ENCODE results near the gene ZNFX1.
"Not testable (repeated sequence)": the region's sequence is repeated elsewhere in the genome, so short reads cannot be mapped to it uniquely, and the experiment has no call there.

Gene ZNFX1

DNA sequence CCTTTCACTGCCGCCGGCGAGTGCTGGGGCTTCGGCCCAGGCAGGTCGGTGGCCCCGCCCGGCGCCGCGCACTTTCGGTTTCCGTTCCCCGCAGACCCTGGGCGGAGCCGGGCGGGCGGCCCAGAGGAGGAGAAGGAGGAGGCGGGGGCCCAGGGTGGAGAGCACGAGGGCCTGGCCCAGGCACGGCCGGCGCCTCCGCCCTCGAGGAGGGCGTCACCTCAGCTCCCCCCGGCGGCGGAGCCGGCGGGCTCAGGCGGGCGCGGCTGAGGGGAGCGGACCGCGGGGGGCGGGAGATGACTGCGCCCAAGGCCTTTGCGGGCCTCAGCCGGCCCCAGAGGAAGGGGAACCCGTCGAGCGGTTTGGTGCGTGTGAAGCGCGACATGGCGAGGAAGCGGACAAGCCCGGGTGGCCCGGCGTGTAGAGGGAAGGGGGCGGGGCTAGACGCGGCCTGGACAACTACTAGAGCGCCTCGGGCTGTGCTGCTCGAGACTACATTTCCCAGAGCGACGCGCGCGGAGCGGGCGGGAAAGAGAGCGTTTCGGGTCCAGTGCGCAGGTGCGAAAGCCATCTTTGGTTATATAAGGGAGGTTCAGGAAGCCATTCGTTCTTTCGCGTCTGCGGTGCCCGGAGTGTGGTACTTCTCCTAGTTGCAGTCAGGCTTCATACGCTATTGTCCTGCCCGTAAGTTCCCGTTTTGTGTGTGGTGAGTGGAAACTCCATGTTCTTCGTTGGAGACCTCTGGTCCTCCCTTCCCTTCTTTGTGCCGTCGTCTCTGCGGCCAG lies at the start of gene ZNFX1:
TSS of gene ZNFX1 (minus strand) at position 22 of the 782 bp plus-strand sequence. CDS start 2,218 bp downstream, outside the sequence.
- DNase-seq = peak; percentile 96 to 100

DNA sequence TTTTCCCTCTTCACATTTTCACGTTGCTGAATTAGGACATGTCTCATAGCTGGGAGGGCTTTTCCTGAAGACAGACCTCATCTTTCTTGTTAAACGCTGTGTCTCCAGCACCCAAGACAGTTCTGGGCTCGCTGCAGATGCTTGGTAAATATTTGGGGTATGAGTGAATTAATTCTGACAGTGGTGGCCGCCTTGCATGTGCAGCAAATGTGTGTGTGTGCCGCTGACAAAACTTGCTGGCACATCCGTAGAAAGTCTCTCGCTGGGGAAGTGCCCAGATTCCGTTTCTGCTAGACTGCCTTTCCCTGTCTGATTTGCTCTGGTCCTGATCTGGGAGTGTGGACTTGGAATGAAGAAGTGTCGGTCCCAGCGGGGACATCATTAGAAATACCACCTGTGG lies 48.2 kb upstream of the ZNFX1 start:
- no peak for DNase-seq

DNA sequence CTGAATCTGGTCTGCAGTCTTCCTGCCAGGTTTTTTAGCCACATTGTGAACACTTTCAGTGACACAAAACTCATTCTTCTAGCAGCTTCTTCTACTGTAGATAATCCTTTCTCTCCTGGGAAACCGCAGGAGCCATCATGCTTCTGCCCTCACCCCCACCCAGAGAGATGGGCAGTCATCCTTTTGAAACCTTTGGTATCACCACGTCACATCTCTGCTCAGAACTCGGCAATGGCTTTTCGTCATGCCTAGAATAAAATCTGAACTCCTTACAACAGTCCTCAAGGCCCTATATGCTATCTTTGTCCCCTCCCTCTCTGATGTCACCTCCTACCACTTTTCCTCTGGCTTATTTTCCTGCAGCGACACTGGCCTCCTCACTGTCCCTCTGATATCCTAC lies 46.4 kb upstream of the ZNFX1 start:
- no peak for DNase-seq

DNA sequence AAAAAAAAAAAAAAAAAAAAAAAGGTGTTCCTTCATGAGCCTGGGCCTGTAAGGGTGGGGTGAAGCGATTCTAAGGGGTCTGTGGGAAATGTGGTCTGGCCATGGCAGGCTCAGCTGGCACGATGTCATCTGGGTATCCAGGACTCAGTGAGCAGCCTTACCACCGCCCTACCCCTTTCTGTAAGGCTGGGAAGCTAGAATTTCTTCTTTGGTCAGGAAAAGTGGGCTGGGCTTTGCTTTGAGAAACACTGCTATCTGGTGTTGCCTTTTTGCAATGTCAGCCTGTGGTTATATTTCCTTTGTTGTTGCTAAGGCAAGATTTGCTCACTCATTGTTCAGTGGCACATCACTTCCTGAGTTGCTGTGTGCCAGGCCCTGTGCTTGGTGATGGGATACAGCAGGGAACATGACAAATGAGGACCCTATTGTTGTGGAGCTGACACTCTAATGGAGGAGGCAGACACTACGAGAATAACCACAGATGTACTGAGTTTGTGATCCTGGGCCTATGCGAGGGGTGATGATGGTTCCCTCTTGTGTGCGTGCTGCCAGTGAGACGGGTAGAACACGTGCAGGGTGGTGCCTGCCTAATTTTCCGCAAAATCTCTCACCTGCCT lies 45.9 kb upstream of the ZNFX1 start:
- DNase-seq = peak; percentile 33 to 55

DNA sequence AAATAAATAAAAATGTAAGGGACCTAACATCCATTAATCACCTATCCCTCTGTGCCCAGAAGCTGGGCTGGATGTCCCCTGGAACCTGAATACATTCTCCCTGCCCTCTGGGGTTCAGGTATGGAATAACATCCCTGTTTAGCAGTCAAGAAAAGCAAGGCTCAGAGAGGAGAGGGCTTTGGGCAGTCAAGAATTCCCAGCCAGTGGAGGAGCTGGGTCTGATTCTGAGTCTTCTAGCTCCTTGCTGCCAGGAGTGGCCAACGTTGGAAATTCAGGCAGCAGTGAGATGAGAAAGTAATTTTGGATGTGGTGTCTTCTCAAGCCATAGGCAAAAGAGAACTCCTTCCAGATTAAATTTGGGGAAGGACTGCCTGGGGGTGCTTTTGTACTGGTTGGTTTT lies 42.6 kb upstream of the ZNFX1 start:
- peak; percentile 55 to 72 for DNase-seq

DNA sequence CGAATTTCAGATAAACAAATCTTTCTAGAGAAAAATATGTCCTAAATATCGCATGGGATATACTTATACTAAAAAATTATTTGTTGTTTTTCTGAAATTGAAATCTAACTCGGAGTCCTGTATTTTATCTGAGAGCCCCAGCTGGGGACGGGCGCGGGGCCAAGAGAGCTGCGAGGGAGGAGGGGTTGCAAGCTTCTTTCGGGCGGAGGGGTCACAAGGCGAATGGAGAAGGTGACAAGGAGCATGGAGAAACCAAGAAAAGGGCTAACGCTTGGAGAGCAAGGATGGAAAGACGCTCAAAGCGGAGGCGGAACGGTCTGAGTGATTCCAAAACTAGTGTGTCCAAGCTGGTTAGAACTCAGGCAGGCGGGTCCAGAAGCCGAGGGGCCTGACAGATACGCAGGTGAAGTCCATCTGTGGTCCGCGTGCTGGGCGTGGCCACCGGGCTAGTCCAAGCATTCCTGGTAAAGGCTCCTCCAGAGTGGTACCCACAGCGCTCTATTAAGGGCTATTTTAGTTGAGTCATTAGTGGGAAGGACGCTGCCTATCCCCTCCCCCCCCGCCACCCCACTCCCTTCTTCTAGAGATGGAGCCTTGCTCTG lies 41.5 kb upstream of the ZNFX1 start:
- DNase-seq = peak in 1 of 2 experiments; percentile 42

DNA sequence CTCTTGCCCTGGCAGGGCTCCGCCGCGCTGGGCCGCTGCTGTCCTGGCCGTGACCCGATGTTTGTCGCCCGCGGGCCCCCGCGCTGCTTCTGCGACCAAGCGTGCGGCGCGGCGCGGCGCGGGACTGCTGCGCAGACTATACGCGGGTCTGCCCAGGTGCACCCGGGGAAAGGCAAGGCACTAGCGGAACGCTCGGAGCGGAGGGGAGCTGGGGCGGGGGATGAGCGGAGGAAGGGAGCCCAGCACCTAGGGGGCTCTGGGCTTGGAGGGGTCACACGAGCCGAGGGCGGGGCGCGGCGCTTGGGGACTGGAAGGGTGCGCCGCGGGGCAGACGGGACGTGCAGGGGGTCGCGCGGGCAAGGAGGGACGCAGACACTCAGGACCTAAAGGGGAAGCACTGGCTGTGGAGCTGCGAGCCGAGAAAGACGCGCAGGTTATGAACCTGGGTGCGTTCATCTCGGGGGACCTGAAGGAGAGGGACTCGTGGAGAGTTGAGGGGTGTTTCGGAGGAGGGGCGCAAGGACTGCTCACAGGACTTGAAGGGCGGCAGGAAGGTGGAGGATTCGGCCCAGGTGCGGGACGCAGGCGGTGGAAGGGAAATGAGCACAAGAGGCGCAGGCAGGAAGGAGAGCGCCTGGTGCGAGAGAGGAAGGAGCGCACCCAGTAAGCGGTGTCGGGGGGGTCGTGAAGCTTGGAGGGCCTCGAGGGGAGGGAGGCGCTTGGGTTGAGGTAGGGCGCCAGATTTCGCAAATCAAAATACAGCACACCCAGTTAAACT lies 40.8 kb upstream of the ZNFX1 start:
- peak in 1 of 2 experiments; percentile 41 for DNase-seq

DNA sequence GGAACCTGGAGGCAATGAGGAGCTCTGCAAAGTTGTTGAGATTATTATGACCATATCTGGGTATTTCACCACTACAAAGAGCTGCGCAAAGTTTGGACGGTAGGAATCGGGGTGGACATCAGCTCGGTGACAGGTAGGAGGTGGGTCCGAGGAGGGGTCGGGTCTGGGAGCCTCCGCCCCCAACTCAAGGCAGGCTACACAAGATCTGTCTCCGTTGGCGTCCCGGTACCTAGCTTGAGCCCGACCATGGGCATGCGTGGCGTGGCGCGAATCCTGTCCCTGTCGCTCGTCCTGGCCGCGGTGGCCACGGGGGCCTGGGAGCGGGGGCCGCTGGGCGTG lies 40.2 kb upstream of the ZNFX1 start:
- DNase-seq = no peak

DNA sequence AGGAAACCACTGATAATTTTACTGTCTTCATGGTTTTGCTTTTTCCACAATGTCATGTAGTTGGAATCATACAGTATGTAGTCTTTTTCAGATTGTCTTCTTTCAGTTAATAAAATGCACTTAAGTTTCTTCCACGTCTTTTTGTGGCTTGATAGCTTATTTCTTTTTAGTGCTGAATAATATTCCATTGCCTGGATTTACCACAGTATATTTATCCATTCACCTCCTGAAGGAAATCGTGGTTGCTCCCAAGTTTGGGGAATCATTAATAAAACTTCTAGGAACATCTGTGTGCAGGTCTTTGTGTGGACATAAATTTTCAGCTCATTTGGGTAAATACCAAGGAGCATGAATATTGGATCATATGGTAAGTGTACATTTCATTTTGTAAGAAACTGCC lies 38.8 kb upstream of the ZNFX1 start:
- no peak for DNase-seq

DNA sequence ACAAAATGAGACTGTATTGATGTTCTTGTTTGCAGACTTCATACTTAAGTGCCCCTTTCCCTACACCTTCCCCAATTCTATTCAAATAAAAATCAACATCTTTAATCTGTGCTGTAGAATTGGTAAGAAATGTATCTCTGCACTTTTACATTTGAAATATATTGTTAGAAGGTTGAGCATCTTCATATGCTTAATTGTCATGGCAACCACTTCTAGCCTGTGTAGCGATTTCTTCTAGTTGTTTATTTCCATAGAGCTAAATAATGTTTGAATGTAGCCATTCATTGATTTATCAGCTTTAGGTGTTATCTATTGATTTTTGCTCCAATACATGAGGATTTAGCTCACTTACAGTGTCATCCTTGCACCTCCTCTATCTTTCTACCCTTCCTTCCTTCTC lies 37.7 kb upstream of the ZNFX1 start:
- no peak for DNase-seq

DNA sequence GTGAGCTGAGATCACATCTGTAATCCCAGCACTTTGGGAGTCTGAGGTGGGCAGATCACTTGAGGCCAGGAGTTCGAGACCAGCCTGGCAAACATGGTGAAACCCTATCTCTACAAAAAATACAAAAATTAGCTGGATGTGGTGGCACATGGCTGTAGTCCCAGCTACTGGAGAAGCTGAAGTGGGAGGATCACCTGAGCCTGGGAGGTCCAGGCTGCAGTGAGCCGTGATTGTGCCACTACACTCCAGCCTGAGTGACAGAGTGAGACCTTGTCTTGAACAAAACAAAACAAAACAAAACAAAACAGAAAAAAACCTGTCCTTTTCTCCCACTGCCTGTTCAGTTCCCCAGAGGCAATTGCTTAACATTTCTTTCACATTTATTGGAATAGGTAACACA lies 36.2 kb upstream of the ZNFX1 start:
- not testable (repeated sequence) for DNase-seq

DNA sequence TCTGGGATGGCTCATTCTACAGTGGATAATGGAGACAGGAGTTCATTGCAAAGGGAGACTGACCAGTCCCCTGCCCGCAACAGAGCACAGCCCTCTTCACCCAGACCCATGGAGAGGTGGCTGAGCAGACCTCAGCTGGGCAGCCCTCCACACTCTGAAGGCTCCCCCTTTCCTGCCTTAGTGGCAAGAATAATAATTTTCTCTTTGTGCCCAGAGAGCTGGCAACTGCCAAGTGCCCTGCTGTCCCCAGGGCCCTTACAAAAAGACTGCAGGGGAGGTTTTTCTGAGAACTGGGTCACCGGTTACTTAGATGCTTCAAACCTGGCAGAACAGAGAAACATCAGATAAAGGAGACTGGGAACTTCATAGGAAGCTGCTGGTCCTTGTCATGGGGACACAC lies 35.4 kb upstream of the ZNFX1 start:
- DNase-seq = no peak

DNA sequence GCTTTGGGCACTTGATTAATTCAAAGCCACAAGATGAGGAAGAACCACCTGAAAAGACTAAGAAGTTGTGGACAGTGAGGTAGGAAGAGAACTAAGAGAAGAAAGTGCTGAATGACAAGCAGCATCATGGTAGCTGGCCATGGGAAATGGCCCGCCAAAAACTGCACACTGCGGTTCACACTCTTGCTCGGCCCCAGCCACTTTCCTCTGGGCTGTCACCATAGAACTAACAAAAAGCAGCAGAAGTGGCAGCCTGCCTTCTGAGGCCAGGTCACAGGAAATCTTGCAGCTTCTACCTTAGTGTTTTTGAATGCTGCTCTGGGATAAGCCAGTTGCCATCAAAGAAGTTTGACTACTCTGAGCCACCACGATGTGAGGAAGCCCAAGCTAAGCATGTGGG lies 34.8 kb upstream of the ZNFX1 start:
- no peak for DNase-seq

DNA sequence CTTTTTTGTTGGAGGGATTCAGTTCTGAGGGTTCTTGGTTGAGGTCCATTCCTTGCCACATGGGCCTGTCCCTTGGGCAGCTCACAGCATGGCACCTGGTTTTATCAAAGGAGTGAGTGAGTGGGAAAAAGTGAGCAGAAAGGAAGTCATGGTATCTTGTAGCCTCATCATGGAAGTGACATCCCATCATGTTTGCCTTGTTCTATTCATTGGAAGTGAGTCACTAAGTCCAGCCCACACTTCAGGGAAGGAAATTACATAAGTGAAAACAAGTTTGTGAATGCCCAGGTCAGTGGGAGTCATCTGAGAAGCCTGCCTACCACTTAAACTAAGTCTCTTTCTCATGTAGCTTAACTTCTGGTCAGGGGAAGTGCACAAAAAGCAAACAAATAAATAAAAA lies 32.8 kb upstream of the ZNFX1 start:
- no peak for DNase-seq

DNA sequence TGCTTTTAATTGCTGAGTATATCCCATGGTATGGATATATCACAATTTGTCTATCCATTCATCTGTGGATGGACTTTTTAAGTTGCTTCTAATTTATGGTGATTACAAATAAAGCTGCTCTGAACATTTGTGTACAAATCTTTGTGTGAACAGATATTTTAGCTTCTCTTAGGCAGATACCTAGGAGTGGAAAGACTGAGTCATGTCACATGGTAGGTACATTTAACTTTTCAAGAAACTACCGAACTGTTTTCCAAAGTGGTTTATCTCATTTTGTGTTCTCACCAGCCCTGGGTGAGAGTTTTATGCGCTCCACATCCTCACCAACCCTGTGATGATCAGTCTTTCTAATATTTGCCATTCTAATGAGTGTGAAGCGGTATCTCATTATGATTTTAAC lies 31.0 kb upstream of the ZNFX1 start:
- DNase-seq = peak; percentile 34 to 39

DNA sequence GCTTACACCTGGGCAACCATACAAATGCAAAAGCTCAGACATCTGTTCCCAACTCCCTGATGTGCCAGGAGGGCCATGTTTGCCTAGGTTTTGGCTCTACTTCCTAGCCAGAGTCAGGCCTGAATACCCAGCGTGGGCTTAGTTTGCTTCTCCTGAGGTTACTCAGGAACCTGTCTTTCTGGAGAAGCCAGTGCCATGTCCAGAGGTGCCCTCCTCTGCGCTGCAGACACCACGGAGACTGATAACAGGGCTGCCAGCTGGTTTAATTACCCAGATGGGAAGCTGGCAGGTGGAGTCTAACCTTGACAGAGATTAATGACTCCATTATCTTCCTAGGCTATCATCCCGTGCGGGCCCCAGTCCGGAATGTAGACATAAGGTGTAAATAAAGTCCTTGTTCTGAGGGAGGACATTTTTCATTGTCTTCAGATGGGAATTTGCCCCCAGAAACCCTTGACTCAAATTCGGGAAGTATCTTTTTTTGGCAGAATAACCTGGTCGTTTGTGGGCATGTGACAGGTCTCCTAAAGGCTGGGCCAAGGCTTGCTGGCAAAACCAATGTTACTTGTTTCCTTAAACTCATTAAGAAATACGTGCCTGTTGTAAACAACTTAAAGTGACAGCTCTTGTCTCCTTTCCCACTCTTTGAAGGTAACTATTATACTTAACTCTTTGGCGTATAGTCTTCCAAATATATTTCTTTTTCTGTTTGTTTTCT lies 29.2 kb upstream of the ZNFX1 start:
- DNase-seq = peak; percentile 80 to 86

DNA sequence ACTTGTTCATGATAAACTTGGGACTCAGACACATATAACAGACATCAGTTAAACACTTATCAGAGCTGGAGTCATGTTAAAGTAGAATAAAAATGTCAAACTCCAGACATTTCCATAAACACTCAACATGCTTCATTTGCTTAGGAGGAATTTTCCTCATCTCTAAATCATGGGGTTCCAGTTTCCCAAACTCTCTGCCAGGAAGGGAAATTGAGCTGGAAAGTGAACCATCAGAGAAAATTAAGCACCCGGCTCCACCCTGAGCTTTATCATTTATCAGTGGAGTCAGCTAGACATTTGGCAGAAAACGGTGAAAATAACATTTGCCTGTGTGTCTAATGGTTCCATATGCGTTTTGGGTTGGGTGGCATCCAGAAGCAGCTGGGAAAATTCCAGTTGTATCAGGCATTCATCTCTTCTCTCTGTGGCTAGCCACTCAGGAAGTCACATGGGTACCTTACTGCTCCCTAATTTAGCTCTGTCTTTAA lies 25.3 kb upstream of the ZNFX1 start:
- no peak for DNase-seq

DNA sequence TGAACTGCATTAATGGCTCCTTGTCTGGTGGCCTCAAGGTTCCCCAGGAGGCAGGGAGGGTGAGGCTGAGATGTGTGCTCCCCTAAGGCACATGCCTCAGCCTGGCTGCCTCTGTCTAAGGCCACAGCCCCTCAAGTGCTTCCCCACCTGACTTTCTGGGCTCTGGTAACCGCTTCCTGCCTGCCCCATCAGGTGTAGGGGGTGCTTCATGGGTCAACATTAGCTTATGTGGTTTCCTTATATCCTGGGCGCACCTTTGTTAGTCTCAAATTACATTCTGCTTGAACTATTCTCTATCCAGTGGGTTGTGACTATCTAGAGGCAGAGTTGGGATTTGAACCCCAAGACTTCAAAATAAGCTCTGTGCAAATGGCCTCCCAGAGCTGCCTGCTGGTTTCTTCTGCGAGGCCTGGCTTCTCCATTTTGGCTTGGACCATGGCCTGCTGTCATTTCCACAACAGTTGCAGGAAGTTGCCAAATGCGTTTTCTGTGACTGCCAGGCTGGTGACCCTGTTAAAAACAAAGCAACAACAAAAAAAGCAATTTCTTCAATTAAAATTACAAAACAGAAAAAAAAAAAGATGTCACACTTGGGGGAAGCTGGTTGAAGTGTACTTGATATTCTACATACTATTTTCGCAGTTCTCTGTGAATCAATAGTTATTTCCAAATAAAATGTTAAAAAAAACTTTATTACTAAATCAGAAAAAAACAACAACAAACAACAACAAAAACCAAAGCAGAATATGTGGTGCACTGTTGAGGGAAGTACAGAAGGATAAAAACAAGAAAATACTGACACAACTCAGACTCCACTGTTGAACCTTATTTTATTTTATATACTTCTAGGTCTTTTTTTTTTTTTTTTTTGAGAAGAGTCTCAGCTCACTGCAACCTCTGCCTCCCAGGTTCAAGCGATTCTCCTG lies 20.0 kb upstream of the ZNFX1 start:
- no peak for DNase-seq

DNA sequence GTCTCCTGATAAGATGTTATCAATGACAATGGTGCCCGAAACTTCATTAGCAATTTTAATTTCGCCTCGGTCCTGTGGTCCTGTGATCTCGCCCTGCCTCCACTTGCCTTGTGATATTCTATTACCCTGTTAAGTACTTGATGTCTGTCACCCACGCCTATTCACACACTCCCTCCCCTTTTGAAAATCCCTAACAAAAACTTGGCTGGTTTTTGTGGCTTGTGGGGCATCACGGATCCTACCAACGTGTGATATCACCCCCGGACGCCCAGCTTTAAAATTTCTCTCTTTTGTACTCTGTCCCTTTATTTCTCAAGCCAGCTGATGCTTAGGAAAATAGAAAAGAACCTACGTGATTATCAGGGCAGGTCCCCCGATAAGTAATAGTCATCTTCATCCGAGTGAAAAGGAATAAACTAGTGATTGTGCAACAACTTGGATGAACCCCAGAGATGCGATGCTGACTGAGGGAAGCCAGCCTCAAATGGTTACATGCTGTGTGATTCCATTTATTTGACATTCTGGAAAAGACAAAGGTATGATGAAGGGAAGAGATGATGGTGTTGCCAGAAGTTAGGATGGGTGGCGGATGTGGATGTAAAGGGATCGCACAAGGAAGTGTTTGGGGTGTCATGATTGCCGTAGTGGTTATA lies 16.3 kb upstream of the ZNFX1 start:
- DNase-seq = not testable (repeated sequence)

DNA sequence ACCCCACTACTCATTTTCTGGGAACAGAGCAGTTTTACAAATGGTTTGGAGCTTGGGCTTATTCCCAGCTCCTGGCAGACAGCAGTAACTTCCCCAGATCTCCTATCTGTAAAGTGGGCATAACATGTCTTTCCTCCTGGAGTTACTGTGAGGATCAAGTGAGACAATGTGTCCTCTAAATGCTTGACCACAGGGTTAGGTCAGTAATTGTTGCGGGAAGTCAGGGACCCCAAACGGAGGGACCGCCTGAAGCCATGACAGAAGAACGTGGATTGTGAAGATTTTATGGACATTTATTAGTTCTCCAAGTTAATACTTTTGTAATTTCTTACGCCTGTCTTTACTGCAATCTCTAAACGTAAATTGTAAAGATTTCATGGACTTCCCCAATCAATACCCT lies 15.3 kb upstream of the ZNFX1 start:
- no peak for DNase-seq

DNA sequence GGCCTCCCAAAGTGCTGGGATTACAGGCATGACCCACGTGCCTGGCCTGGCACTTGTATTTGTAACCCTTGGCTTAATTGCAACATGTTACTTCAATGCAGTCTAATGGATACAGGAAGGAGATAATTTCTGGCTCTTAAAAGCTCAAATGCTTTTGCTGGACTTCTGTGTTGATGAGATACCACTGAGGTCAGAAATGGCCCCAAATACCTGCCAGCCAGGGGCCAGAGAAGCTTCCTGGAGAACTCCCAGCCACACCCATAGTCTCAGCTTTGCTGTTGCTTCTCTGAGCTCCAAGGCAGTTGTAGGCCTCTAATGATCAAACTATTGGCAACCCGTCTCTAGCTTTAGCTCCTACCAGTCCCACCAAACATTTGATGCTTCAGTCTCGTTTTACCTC lies 14.2 kb upstream of the ZNFX1 start:
- DNase-seq = no peak
